Right atrium auricular region (tissue), 2 donors: Measurements from ENCODE around the gene JAZF1. TPM values are rescaled to one million over a fixed set of nuclear protein-coding genes. Genes with fewer than 3 reads are reported as not detected.

ENCODE experiments used
- DNase-seq: peaks from one replicate; pipeline ENCODE4 v3.0.0-alpha.2; 2019; ENCODE audit warnings: low spot score
- H3K27ac ChIP-seq, 2 donors: fragments of 200-600 bp; sonication (generic); 1 replicate in 1 of 2; 2 replicates in 1 of 2; pipeline ENCODE4 v1.5.1; 2016 to 2019
- H3K27me3 ChIP-seq, 2 donors: fragments of 200-600 bp; sonication (generic); one replicate each; pipeline versions ENCODE4 v1.5.1 to v1.6.0; 2017 to 2019
- H3K36me3 ChIP-seq: fragments of 200-600 bp; sonication (generic); one replicate; pipeline ENCODE4 v1.5.1; 2016
- H3K4me1 ChIP-seq, 2 donors: fragments of 200-600 bp; sonication (generic); one replicate each; pipeline versions ENCODE4 v1.5.1 to v1.6.0; 2017 to 2019
- H3K4me3 ChIP-seq, 2 donors: fragments of 200-600 bp; sonication (generic); 1 replicate in 1 of 2; 2 replicates in 1 of 2; pipeline ENCODE4 v1.5.1; 2017 to 2019; ENCODE audit warnings: mild to moderate bottlenecking in 1 of 2, moderate library complexity in 1 of 2
- H3K9me3 ChIP-seq, 2 donors: fragments of 200-600 bp; sonication (generic); one replicate each; pipeline ENCODE4 v1.5.1; 2019
- CTCF ChIP-seq, 2 donors: fragments of 200-600 bp; sonication (generic); IDR thresholded peaks; one replicate each; pipeline ENCODE4 v1.5.1; 2019; ENCODE audit warnings: antibody characterized with exemption in 2 of 2
- total RNA-seq, 2 donors: library from RNA; depleted of rRNA; stranded (reverse); fragments of >200 nt; gene quantifications; one replicate each; pipeline ENCODE4 v1.1.0, GENCODE V29; 2016

The JAZF1 gene
- total RNA-seq, 2 donors from 2014 or later, result 13.2 to 18.5 TPM

- no peaks in the 10 kb centered on the region for H3K9me3 ChIP-seq
- no peak overlapping the region for H3K27ac ChIP-seq
- no peak overlapping the region for H3K4me3 ChIP-seq
- H3K4me1 ChIP-seq, result peaks cover 0 to 19% of the 10 kb centered on the region in 2 donors
- no peak for DNase-seq
- no peaks in the 10 kb centered on the region for H3K27me3 ChIP-seq
- no peaks in the 10 kb centered on the region for H3K36me3 ChIP-seq
- TF ChIP-seq CTCF (IDR thresholded peaks at IDR 0.05), result no peak
Observed at GRCh38 chr7:28002638-28003037, 178.0 kb downstream of the JAZF1 start.

- Histone ChIP-seq H3K9me3 (no peaks in the 10 kb centered on the region), H3K36me3 (no peaks in the 10 kb centered on the region), H3K4me1 (peaks cover 0 to 19% of the 10 kb centered on the region in 2 donors), H3K27me3 (no peaks in the 10 kb centered on the region), H3K27ac (no peak overlapping the region), H3K4me3 (no peak overlapping the region)
- TF ChIP-seq CTCF (IDR thresholded peaks at IDR 0.05), result no peak
- DNase-seq, result no peak
Observed at GRCh38 chr7:28001896-28002295, 178.7 kb downstream of the JAZF1 start.

- DNase-seq, result no peak
- Histone ChIP-seq H3K4me1 (peaks cover 0 to 13% of the 10 kb centered on the region in 2 donors), H3K27ac (no peak overlapping the region), H3K4me3 (no peak overlapping the region), H3K27me3 (no peaks in the 10 kb centered on the region), H3K36me3 (no peaks in the 10 kb centered on the region), H3K9me3 (no peaks in the 10 kb centered on the region)
- no peak for TF ChIP-seq CTCF (IDR thresholded peaks at IDR 0.05)
Observed at GRCh38 chr7:27999829-28000228, 180.8 kb downstream of the JAZF1 start.

- no peaks in the 10 kb centered on the region for H3K27me3 ChIP-seq
- no peak for DNase-seq
- no peak overlapping the region for H3K4me3 ChIP-seq
- no peak for TF ChIP-seq CTCF (IDR thresholded peaks at IDR 0.05)
- H3K9me3 ChIP-seq, result no peaks in the 10 kb centered on the region
- H3K36me3 ChIP-seq, result no peaks in the 10 kb centered on the region
- no peak overlapping the region for H3K27ac ChIP-seq
- H3K4me1 ChIP-seq, result peaks cover 0 to 22% of the 10 kb centered on the region in 2 donors
Observed at GRCh38 chr7:27998382-27998781, 182.2 kb downstream of the JAZF1 start.

GRCh38 chr7:27997188-27997707 is 183.3 kb downstream of the JAZF1 start:
- peaks cover 0 to 24% of the 10 kb centered on the region in 2 donors for H3K4me1 ChIP-seq
- no peak overlapping the region for H3K27ac ChIP-seq
- H3K9me3 ChIP-seq, result no peaks in the 10 kb centered on the region
- H3K36me3 ChIP-seq, result no peaks in the 10 kb centered on the region
- no peak for TF ChIP-seq CTCF (IDR thresholded peaks at IDR 0.05)
- no peaks in the 10 kb centered on the region for H3K27me3 ChIP-seq
- H3K4me3 ChIP-seq, result no peak overlapping the region
- DNase-seq, result no peak

- no peaks in the 10 kb centered on the region for H3K27me3 ChIP-seq
- no peak overlapping the region for H3K27ac ChIP-seq
- H3K4me1 ChIP-seq, result peaks cover 0 to 21% of the 10 kb centered on the region in 2 donors
- no peaks in the 10 kb centered on the region for H3K36me3 ChIP-seq
- no peaks in the 10 kb centered on the region for H3K9me3 ChIP-seq
- DNase-seq, result no peak
- H3K4me3 ChIP-seq, result no peak overlapping the region
- no peak for TF ChIP-seq CTCF (IDR thresholded peaks at IDR 0.05)
Observed at GRCh38 chr7:27996141-27996540, 184.5 kb downstream of the JAZF1 start.
